ENCODE data around the gene TTC3.

Gene TTC3

GRCh38 chr21:37227071-37228002 is 154.3 kb downstream of the TTC3 start:
- no peak for DNase-seq

- no peak for DNase-seq
Measured at GRCh38 chr21:37228003-37228400, 154.9 kb downstream of the TTC3 start.

- no peak for DNase-seq
Measured at GRCh38 chr21:37230632-37231248, 157.7 kb downstream of the TTC3 start.

- no peak for DNase-seq
Measured at GRCh38 chr21:37231249-37231645, 158.2 kb downstream of the TTC3 start.

- no peak for DNase-seq
Measured at GRCh38 chr21:37231671-37232070, 158.6 kb downstream of the TTC3 start.

- no peak for DNase-seq
Measured at GRCh38 chr21:37232274-37233018, 159.4 kb downstream of the TTC3 start.

GRCh38 chr21:37233551-37234146 is 160.6 kb downstream of the TTC3 start:
- DNase-seq, result no peak

- no peak for DNase-seq
Measured at GRCh38 chr21:37237346-37237745, 164.3 kb downstream of the TTC3 start.

GRCh38 chr21:37237764-37238163 is 164.7 kb downstream of the TTC3 start:
- DNase-seq, result no peak

GRCh38 chr21:37240978-37241377 is 167.9 kb downstream of the TTC3 start:
- no peak for DNase-seq

GRCh38 chr21:37241426-37241825 is 168.4 kb downstream of the TTC3 start:
- no peak for DNase-seq

- DNase-seq, result no peak
Measured at GRCh38 chr21:37243961-37244360, 170.9 kb downstream of the TTC3 start.

GRCh38 chr21:37244501-37245095 is 171.5 kb downstream of the TTC3 start:
- DNase-seq, result no peak

- DNase-seq, result no peak
Measured at GRCh38 chr21:37245151-37245550, 172.1 kb downstream of the TTC3 start.

GRCh38 chr21:37248298-37248697 is 175.2 kb downstream of the TTC3 start:
- no peak for DNase-seq

- no peak for DNase-seq
Measured at GRCh38 chr21:37249112-37249904, 176.3 kb downstream of the TTC3 start.

- DNase-seq, result no peak
Measured at GRCh38 chr21:37251294-37251634, 178.2 kb downstream of the TTC3 start.

All from CD4-positive, alpha-beta T cell treated with Interleukin-17A for 1 hour (primary cell).